ENCODE results near the gene ERBB4.
"Not testable (repeated sequence)": the region's sequence is repeated elsewhere in the genome, so short reads cannot be mapped to it uniquely, and the experiment has no call there.

Gene ERBB4

GRCh38 chr2:212052412-212053159, 486.0 kb downstream of the ERBB4 start:
- DNase-seq = peak; percentile 32

DNA sequence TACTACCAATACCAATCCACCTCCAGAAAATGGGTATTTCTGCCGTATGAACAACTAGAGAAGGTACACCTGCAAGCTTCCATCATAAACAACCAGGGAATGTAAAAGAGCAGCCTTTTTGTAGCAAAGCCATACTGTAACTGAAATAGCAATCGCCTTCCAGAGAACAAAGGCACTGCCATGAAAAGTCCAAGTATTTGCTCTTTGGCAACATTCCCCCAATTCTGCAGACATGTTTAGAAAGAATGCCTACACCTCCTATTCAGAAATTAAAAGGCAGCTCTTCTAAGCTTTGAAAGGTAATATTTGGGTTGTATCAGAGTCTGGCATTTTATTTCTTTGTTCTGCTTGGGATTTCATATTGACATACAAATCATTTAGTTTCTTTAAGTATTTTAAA, 487.7 kb downstream of the ERBB4 start:
- no peak for DNase-seq

GRCh38 chr2:212042562-212042961, 496.0 kb downstream of the ERBB4 start:
- no peak for DNase-seq

- no peak for DNase-seq
These were observed 501.5 kb downstream of the ERBB4 start for GRCh38 chr2:212037062-212037461.

GRCh38 chr2:212034841-212035585, 503.6 kb downstream of the ERBB4 start:
- DNase-seq = no peak

- DNase-seq = no peak
These were observed 504.7 kb downstream of the ERBB4 start for GRCh38 chr2:212033888-212034287.

- peak; percentile 49 for DNase-seq
These were observed 505.9 kb downstream of the ERBB4 start for GRCh38 chr2:212032536-212033219.

- peak; percentile 91 for DNase-seq
These were observed 506.6 kb downstream of the ERBB4 start for GRCh38 chr2:212032032-212032431.

- DNase-seq = no peak
These were observed 507.9 kb downstream of the ERBB4 start for GRCh38 chr2:212030709-212031108.

DNA sequence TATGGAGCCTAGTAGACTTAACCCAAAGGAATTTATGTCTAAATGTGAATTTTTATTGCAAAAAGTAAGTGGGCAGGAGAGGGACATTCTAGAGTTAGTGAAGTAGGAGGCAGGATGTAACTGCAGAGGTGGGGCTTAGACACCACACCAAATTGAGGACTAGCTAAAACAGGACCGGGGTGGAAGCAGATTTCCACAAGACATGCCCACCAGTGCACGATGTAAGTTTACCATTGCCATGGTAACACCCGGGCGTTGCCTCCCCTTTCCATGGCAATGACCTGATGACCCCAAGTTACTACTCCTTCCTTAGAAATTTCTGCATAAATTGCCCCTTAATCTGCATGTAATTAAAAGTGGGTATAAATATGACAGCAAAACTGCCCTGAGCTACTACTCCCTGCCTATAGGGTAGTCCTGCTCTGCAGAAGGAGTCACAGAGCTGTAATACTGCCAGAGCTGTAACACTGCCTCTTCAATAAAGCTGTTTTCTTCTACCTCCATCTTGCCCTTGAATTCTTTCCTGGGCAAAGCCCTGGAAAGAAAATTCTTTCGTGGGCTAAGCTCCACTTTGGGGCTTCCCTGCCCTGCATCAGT, 509.7 kb downstream of the ERBB4 start:
- DNase-seq = no peak

GRCh38 chr2:212027681-212028628, 510.6 kb downstream of the ERBB4 start:
- DNase-seq = peak; percentile 47

- DNase-seq = no peak
These were observed 514.6 kb downstream of the ERBB4 start for GRCh38 chr2:212024040-212024439.

GRCh38 chr2:212022966-212023365, 515.6 kb downstream of the ERBB4 start:
- no peak for DNase-seq

- peak; percentile 89 for DNase-seq
These were observed 516.7 kb downstream of the ERBB4 start for GRCh38 chr2:212021947-212022346.

DNA sequence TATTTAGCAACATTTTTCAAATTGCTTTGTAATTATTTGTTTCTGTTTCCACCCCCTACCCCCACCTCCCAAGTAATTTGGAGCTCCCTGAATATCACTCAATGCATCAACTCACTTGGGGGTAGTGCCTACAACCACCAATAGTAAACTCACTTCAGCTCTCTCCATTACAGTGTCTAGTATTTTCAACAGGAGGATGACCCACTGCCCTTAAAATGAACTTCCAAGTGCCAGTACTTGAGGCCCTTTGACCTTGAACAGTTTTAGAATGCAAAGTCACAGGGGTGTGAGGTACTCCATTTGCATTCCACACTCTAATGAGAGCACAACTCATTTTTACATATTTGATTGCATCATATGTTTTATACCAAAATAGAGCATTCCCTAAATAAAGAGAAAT, 523.0 kb downstream of the ERBB4 start:
- DNase-seq = no peak

- peak; percentile 63 for DNase-seq
These were observed 525.0 kb downstream of the ERBB4 start for GRCh38 chr2:212013626-212014025.

- not testable (repeated sequence) for DNase-seq
These were observed 528.3 kb downstream of the ERBB4 start for GRCh38 chr2:212010305-212010704.

GRCh38 chr2:212007972-212008371, 530.6 kb downstream of the ERBB4 start:
- DNase-seq = no peak

GRCh38 chr2:212005085-212005671, 533.4 kb downstream of the ERBB4 start:
- DNase-seq = peak; percentile 39

GRCh38 chr2:212001325-212001724, 537.3 kb downstream of the ERBB4 start:
- DNase-seq = no peak

GRCh38 chr2:211996857-211997256, 541.7 kb downstream of the ERBB4 start:
- DNase-seq = no peak
